Astrocyte (in vitro differentiated cells and primary cell): ENCODE data around the gene KCNJ16. TPM values are rescaled to one million over a fixed set of nuclear protein-coding genes. Genes with fewer than 3 reads are reported as not detected.
A peak's percentile ranks its signal among the peaks of the same experiment; 100 is the strongest.

Experiments used
- DNase-seq: peaks from one replicate; pipeline ENCODE4 v3.0.0-alpha.2; 2010; ENCODE audit warnings: low read depth
- FAIRE-seq: peaks from 2 replicates; lab custom pipeline; 2011; peaks lifted over from hg19 to GRCh38; lab: Jason Lieb, UNC
- H2AFZ ChIP-seq: 2 replicates; pipeline ENCODE4 v1.6.0; 2012; ENCODE audit warnings: low read depth, low read length, inconsistent platforms
- H3K27ac ChIP-seq: 2 replicates; pipeline ENCODE4 v1.5.1; 2011; ENCODE audit warnings: low read depth, low read length, inconsistent platforms
- H3K27me3 ChIP-seq: 2 replicates; pipeline ENCODE4 v1.6.0; 2011; ENCODE audit warnings: low read length, inconsistent platforms; ENCODE audit not compliant: insufficient read depth
- H3K36me3 ChIP-seq: 2 replicates; pipeline ENCODE4 v1.5.1; 2011; ENCODE audit warnings: low read length, inconsistent platforms; ENCODE audit not compliant: insufficient read depth
- H3K4me1 ChIP-seq: 2 replicates; pipeline ENCODE4 v1.5.1; 2011; ENCODE audit warnings: low read length, inconsistent platforms; ENCODE audit not compliant: insufficient read depth
- H3K4me2 ChIP-seq: 2 replicates; pipeline ENCODE4 v1.6.0; 2012; ENCODE audit warnings: low read length, inconsistent platforms
- H3K4me3 ChIP-seq: 2 replicates; pipeline ENCODE4 v1.5.1; 2011; ENCODE audit warnings: low read depth, mild to moderate bottlenecking, low read length, inconsistent platforms; ENCODE audit not compliant: insufficient read depth
- H3K79me2 ChIP-seq: 2 replicates; pipeline ENCODE4 v1.6.0; 2012; ENCODE audit warnings: mild to moderate bottlenecking, low read length, inconsistent platforms; ENCODE audit not compliant: insufficient read depth
- H3K9ac ChIP-seq: 2 replicates; pipeline ENCODE4 v1.6.0; 2012; ENCODE audit warnings: mild to moderate bottlenecking, low read length, inconsistent platforms
- H3K9me3 ChIP-seq: 2 replicates; pipeline ENCODE4 v1.5.1; 2012; ENCODE audit warnings: low read depth, mild to moderate bottlenecking, low read length, inconsistent platforms; ENCODE audit not compliant: insufficient read depth
- H4K20me1 ChIP-seq: 2 replicates; pipeline ENCODE4 v1.6.0; 2012; ENCODE audit warnings: low read length, inconsistent platforms; ENCODE audit not compliant: insufficient read depth
- H3K27ac Mint-ChIP-seq: one replicate; pipeline ENCODE4 v1.8.0; 2021; ENCODE audit warnings: mild to moderate bottlenecking, mixed read lengths; ENCODE audit not compliant: unreplicated experiment
- H3K27me3 Mint-ChIP-seq: one replicate; pipeline ENCODE4 v1.8.0; 2021; ENCODE audit warnings: low read depth, mixed read lengths; ENCODE audit not compliant: unreplicated experiment
- H3K36me3 Mint-ChIP-seq: one replicate; pipeline ENCODE4 v1.8.0; 2021; ENCODE audit warnings: low read depth, mixed read lengths; ENCODE audit not compliant: unreplicated experiment
- H3K4me1 Mint-ChIP-seq: one replicate; pipeline ENCODE4 v1.8.0; 2021; ENCODE audit warnings: low read depth, mixed read lengths; ENCODE audit not compliant: unreplicated experiment
- H3K4me3 Mint-ChIP-seq: one replicate; pipeline ENCODE4 v1.8.0; 2021; ENCODE audit warnings: mild to moderate bottlenecking, moderate library complexity, mixed read lengths; ENCODE audit not compliant: unreplicated experiment
- H3K9me3 Mint-ChIP-seq: one replicate; pipeline ENCODE4 v1.8.0; 2021; ENCODE audit warnings: mild to moderate bottlenecking, mixed read lengths; ENCODE audit not compliant: unreplicated experiment
- CTCF ChIP-seq: IDR thresholded peaks from 2 replicates; pipeline ENCODE4 v1.5.1; 2011; ENCODE audit warnings: low read depth, mild to moderate bottlenecking, inconsistent platforms, low read length, moderate library complexity; ENCODE audit not compliant: insufficient read depth
- EZH2 ChIP-seq: IDR thresholded peaks from 2 replicates; pipeline ENCODE4 v1.6.1; 2012; ENCODE audit warnings: mild to moderate bottlenecking, low read length, inconsistent platforms; ENCODE audit not compliant: insufficient read depth
- total RNA-seq: library from RNA; stranded (reverse); gene quantifications from 2 replicates; pipeline ENCODE4 v1.2.1, GENCODE V29; 2021

Gene KCNJ16
- total RNA-seq, 1 donor from 2014 or later, result 0.73 TPM

- H3K27me3 ChIP-seq, result no peaks in the 10 kb centered on the region
- Mint-ChIP-seq H3K27me3 (no peaks in the 10 kb centered on the region), H3K27ac (no peak overlapping the region), H3K9me3 (no peaks in the 10 kb centered on the region), H3K36me3 (no peaks in the 10 kb centered on the region), H3K4me1 (peaks cover 26% of the 10 kb centered on the region), H3K4me3 (no peak overlapping the region)
- no peak overlapping the region for H3K4me2 ChIP-seq
- no peak overlapping the region for H3K27ac ChIP-seq
- H4K20me1 ChIP-seq, result no peaks in the 10 kb centered on the region
- H3K4me3 ChIP-seq, result no peak overlapping the region
- H3K9me3 ChIP-seq, result no peaks in the 10 kb centered on the region
- TF ChIP-seq CTCF, result no peak
- TF ChIP-seq EZH2, result no peak
- H3K9ac ChIP-seq, result no peak overlapping the region
- no peaks in the 10 kb centered on the region for H3K36me3 ChIP-seq
- H3K79me2 ChIP-seq, result no peaks in the 10 kb centered on the region
- peaks cover 9% of the 10 kb centered on the region for H3K4me1 ChIP-seq
- no peak overlapping the region for H2AFZ ChIP-seq
- no peak for DNase-seq
- FAIRE-seq, result no peak
Measured at GRCh38 chr17:70106551-70106950, 31.5 kb downstream of the KCNJ16 start.

- H3K4me3 Mint-ChIP-seq, result no peak overlapping the region
- TF ChIP-seq EZH2 (no peak), CTCF (no peak)
- H2AFZ ChIP-seq, result no peak overlapping the region
- no peaks in the 10 kb centered on the region for H3K9me3 ChIP-seq
- H4K20me1 ChIP-seq, result no peaks in the 10 kb centered on the region
- H3K4me3 ChIP-seq, result no peak overlapping the region
- DNase-seq (no peak), FAIRE-seq (no peak)
- H3K27ac Mint-ChIP-seq, result no peak overlapping the region
- H3K36me3 Mint-ChIP-seq, result no peaks in the 10 kb centered on the region
- no peak overlapping the region for H3K9ac ChIP-seq
- H3K4me1 ChIP-seq, result peaks cover 9% of the 10 kb centered on the region
- H3K4me1 Mint-ChIP-seq, result peaks cover 26% of the 10 kb centered on the region
- no peaks in the 10 kb centered on the region for H3K27me3 ChIP-seq
- no peaks in the 10 kb centered on the region for H3K36me3 ChIP-seq
- no peaks in the 10 kb centered on the region for H3K9me3 Mint-ChIP-seq
- H3K27ac ChIP-seq, result no peak overlapping the region
- H3K4me2 ChIP-seq, result no peak overlapping the region
- no peaks in the 10 kb centered on the region for H3K27me3 Mint-ChIP-seq
- no peaks in the 10 kb centered on the region for H3K79me2 ChIP-seq
Measured at GRCh38 chr17:70107441-70107840, 32.4 kb downstream of the KCNJ16 start.

- Histone ChIP-seq H3K9ac (no peak overlapping the region), H3K4me2 (no peak overlapping the region), H3K36me3 (no peaks in the 10 kb centered on the region), H3K27ac (no peak overlapping the region), H3K9me3 (no peaks in the 10 kb centered on the region), H3K4me1 (peaks cover 9% of the 10 kb centered on the region), H3K4me3 (no peak overlapping the region), H3K79me2 (no peaks in the 10 kb centered on the region), H4K20me1 (no peaks in the 10 kb centered on the region), H2AFZ (no peak overlapping the region), H3K27me3 (no peaks in the 10 kb centered on the region)
- peaks cover 26% of the 10 kb centered on the region for H3K4me1 Mint-ChIP-seq
- no peaks in the 10 kb centered on the region for H3K9me3 Mint-ChIP-seq
- H3K27ac Mint-ChIP-seq, result peak overlapping the region; percentile 79
- H3K36me3 Mint-ChIP-seq, result no peaks in the 10 kb centered on the region
- DNase-seq, result peak; percentile 8
- no peak for FAIRE-seq
- H3K27me3 Mint-ChIP-seq, result no peaks in the 10 kb centered on the region
- no peak overlapping the region for H3K4me3 Mint-ChIP-seq
- TF ChIP-seq EZH2 (no peak), CTCF (no peak)
Measured at GRCh38 chr17:70107904-70108565, 33.0 kb downstream of the KCNJ16 start.
